Measurements from ENCODE around the gene TNP2.

The TNP2 gene

GRCh38 chr16:11258553-11259492 is 10.3 kb downstream of the TNP2 start:
- H3K4me3 ChIP-seq (ENCODE audit: low read length): no peak overlapping the region
- DNase-seq (ENCODE audit: low read depth): no peak
- TF ChIP-seq CTCF (conservative IDR thresholded peaks at IDR 0.05; ENCODE audit: low read depth, low read length): no peak

- DNase-seq (ENCODE audit: low read depth): peak; percentile 39
- peak; percentile 88 for TF ChIP-seq CTCF (conservative IDR thresholded peaks at IDR 0.05; ENCODE audit: low read depth, low read length)
- H3K4me3 ChIP-seq (ENCODE audit: low read length): peak overlapping the region; percentile 83
Measured at GRCh38 chr16:11257131-11257938, 11.8 kb downstream of the TNP2 start.

DNA sequence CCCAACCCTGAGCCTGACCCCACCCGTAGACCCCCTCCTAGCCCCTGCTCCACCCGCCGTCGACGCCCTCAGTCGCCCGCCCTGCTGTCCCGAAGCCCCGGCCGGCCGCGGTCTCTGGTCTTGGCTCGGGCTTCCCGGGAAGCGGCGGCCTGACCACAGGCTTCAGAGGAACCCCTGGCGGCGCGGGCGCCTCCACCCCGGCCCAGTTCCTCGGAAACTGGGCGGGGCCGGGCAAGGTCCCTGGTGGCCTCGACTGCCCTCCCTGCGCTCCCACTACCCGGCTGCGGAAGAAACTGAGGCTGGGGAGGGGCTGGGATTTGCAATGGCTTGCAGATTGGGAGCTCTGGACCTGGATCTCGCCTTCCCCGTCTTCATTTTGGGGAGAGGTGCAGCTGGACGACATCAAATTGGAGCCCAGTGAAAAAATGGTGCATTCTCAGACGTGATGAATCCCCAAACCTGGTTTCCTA is 12.4 kb downstream of the TNP2 start:
- peak overlapping the region; percentile 83 for H3K4me3 ChIP-seq (ENCODE audit: low read length)
- DNase-seq (ENCODE audit: low read depth): no peak
- no peak for TF ChIP-seq CTCF (conservative IDR thresholded peaks at IDR 0.05; ENCODE audit: low read depth, low read length)

DNA sequence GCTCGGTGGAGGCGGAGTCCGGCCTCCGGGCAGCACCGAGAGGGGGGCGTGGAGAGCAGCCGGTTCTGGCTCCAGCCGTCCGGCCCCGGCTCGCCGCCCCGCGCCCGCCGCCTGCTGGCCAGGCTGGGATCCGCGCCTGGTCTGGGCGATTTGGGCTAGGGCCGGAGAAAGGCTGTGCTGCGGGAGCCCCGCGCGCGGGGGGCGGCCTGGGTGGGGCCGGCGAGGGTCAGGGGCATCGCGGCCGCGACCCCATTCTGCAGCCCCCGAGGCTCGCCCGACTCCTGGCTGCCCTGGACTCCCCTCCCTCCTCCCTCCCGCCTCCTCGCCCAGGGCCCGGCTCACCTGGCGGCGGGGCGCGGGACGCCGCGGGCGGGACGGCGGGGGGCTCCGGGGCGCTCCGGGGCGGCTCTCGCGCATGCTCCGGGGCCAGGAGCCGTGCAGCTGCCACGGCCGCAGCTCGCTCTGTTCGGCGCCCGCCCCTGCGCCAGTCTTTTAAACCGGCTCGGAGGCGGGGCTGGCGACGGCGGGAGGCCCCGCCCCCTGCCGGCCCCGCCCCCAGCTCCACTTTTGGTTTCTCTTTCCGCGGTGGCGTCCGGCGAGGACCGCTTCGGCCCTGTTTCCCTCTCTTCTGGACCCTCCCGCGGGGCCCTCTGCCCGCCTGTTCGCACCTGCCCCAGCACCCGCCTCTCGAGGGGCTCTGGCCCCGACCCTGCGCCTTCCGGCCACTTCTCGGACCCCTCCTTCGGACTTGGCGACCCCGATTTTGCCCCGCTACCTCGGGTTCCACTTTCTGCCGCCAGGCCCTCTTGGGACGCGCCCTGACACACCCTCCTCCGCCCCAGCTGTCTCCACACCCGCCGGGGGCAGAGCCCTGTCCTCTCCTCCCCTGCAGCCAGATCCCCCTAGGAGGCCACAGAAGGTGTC is 13.1 kb downstream of the TNP2 start, which contains the start of gene SOCS1:
SOCS1 (minus strand) TSS at position 468 of the 924 bp plus-strand sequence. CDS start 726 bp downstream, outside the sequence.
- TF ChIP-seq CTCF (conservative IDR thresholded peaks at IDR 0.05; ENCODE audit: low read depth, low read length): peak; percentile 55
- DNase-seq (ENCODE audit: low read depth): peak; percentile 22
- peak within 1 kb of the TSS; percentile 83 for H3K4me3 ChIP-seq (ENCODE audit: low read length)

GRCh38 chr16:11254913-11255736 is 14.0 kb downstream of the TNP2 start:
- TF ChIP-seq CTCF (conservative IDR thresholded peaks at IDR 0.05; ENCODE audit: low read depth, low read length): no peak
- peak overlapping the region; percentile 46 for H3K4me3 ChIP-seq (ENCODE audit: low read length)
- no peak for DNase-seq (ENCODE audit: low read depth)

Measured in retinal pigment epithelial cell (primary cell).